GM12874 (cell line): ENCODE results near the gene POLR2A.

Source experiments
- TF ChIP-seq, protein P1 (sequence below): IDR thresholded peaks from 2 replicates; pipeline ENCODE4 v1.5.1; 2011; ENCODE audit warnings: low read depth, mild to moderate bottlenecking, control low read depth, low read length, moderate library complexity; ENCODE audit not compliant: insufficient read depth

POLR2A gene

DNA sequence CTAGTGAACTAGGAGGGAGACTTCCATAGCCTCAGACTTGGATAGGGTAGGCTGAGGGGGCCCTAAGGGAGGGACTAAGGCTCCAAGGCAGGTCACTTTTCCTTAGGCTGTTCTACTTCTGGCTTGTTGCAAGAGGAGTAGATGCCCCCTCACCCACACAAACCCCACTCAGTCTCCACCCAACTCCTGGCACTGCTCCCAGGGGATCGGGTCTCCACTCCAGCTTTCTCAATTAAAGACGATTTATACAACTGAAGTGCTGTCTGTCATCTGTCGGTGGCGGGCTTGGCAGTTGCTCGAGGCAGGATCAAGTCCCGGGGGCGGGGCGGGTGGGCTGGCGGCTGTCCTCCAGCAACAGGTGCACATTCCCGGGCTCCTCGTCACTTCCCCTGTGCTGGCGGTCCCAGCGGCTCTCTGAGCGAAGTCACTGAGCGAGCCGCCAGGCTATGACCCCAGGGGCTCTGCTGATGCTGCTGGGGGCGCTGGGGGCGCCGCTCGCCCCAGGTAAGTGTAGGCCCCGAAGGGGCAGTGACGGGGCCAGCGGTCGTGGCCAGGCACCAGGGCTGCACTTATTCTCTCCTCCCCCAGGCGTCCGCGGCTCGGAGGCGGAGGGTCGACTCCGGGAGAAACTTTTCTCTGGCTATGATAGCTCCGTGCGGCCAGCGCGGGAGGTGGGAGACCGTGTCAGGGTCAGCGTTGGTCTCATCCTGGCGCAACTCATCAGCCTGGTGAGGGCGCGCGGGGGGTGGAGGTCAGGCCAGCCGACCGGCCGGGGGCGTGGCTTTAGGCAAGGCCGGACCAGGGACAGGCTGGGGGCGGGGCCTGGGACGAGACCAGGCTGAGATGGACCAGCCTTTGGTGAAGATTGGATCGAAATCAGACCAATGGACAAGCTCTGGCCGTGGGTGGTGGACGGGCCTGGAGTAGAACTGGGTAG lies 39.2 kb upstream of the POLR2A start, which contains the start of gene CHRNB1:
Gene CHRNB1, plus strand, starts transcription at position 380 of the 937 bp plus-strand sequence. Its CDS starts 67 bp downstream, at position 447.
- TF ChIP-seq, protein P1, sequence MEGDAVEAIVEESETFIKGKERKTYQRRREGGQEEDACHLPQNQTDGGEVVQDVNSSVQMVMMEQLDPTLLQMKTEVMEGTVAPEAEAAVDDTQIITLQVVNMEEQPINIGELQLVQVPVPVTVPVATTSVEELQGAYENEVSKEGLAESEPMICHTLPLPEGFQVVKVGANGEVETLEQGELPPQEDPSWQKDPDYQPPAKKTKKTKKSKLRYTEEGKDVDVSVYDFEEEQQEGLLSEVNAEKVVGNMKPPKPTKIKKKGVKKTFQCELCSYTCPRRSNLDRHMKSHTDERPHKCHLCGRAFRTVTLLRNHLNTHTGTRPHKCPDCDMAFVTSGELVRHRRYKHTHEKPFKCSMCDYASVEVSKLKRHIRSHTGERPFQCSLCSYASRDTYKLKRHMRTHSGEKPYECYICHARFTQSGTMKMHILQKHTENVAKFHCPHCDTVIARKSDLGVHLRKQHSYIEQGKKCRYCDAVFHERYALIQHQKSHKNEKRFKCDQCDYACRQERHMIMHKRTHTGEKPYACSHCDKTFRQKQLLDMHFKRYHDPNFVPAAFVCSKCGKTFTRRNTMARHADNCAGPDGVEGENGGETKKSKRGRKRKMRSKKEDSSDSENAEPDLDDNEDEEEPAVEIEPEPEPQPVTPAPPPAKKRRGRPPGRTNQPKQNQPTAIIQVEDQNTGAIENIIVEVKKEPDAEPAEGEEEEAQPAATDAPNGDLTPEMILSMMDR = no peak

DNA sequence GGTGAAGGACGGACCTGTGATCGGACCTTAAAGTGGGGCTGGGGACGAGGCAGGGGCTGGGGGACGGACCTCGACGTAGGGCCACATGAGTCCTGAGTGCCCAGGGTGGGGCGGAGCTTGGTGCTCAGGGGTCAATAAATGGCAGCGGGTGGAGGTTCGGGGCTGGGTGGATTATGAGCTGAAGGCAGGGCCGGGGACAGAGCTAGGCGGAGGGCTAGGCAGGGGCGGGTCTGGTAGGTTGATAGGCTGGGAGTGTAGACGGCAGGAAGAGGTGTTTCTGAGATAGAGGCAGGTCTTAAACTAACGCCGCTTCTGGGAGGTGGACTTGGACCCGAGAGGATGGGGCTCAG lies 38.6 kb upstream of the POLR2A start:
- TF ChIP-seq, protein P1 = no peak

DNA sequence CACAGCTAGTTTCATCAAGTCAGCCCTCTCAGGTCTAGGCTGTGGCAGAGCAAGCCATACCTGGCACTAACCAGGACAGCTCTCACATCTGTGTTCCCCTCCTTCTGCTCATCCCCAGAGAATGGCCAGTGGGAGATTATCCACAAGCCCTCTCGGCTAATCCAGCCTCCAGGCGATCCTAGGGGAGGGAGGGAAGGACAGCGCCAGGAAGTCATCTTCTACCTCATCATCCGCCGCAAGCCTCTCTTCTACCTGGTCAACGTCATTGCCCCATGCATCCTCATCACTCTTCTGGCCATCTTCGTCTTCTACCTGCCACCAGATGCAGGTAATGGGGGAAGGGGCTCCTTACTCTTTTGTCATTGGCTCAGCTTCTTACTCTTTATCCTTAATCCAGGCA lies 35.7 kb upstream of the POLR2A start:
- TF ChIP-seq, protein P1 = no peak

DNA sequence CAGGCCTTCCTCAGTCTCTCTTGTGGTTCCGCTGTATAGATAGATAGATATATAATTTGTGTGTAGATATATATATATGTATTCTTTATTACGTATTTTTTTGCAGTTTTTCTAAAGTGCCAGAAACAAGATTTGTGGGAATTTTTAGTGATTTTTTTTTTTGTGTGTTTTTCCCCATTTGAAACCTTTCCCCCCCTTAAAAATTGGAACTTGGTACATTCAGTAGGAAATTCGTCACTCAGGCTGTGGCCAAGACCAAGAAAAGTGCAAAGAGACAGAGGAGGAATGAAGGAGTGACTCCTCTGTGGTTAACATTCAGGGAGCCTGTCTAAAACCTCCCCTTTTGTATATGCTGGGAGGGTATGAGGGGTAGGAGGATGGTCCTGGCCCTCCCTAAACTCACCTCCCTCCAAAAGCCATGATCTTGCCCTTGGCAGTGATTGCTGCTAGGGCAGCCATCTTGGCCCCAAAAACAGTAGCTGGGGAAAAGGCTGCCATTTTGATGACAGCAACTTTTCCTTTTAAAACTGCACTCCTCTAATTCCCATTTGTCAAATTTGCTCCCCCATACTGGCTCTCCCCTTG lies 24.1 kb upstream of the POLR2A start:
- TF ChIP-seq, protein P1 = no peak

DNA sequence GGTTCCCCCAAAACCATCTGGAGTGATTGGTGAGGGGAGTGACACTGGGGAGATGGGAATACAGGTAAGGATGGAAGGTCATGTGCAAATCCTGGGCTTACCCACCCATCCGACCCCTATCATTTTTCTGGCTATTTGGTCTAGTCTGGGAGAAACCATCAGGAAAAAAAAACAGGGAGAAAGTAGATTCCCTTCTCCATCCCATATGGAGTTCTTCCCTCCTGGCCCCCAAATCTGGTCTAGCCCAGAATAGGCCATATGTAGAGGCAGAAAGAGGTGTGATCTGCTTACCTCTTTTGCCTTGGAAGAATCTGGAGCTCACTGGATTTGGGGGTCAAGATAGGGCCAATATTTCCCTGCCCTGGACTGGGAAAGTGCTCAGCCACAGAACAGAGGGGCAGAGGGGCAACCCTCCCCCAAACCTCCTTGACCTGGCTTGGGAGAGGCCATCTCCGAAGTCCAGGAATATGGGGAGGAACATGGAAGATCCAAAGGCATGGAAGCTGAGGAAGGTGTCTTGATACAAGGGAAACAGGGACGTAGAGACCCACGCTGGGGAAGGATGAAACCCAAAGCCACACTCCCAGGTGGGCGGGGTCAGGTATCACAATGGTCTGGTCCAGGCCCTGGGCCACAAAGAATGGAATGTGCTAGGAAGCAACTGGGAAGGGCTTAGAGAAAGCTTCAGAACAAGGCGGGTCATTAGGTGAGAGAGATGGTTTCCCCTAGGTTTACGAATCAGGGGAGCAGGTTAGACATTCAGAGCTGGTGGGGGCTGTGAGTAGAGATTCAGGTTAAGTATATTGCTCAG lies 23.1 kb upstream of the POLR2A start:
- TF ChIP-seq, protein P1 = no peak

DNA sequence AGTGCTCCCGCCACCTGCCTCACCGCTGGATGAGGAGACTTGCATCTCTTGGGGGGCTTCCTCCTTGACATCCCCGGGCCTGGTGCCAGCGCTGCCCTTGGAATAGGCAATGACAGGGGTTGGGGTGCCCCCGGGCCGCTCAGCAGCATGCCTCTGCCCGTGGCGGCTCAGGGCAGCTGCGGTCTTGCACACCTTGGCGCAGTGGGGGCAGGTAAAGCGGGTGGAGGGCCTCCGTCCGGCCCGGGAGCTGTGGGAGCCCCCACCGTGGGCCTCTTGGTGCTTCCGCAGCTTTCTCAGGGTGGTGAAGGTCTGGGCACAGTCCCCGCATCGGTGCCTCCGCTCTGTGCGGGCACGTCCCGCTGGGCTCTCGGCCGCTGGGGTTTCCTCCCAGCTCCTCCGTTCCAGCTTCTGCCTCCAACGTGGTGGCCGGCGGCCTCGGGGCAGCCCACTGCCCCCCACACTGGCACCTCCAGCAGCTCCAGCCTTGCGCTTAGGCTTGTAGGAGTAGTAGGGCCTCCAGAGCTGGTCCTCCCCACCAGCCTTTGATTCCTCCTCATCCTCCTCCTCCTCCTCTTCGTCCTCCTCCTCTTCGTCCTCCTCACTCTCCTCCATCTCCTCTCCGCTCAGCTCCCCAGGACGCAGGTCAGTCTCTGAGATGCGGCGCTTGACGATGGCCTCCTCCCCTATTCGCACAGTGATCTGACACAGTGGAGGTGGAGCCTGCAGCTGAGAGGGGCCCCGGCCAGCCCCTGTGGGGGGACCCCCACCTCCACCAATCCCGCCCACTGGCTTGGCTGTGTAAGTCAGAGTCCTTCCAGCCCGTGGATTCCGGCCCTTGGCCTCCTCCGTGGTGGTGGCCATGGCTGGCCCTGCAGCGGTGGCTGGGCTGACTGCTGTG lies 21.4 kb upstream of the POLR2A start:
- TF ChIP-seq, protein P1 = no peak
